HepG2 (cell line): ENCODE measurements around the gene ESRP2. TPM values are rescaled to one million over a fixed set of nuclear protein-coding genes. Genes with fewer than 3 reads are reported as not detected.

Experiments
- DPF2 ChIP-seq: sonication (generic); formaldehyde crosslinking; IDR thresholded peaks from 2 replicates; pipeline ENCODE4 v1.4.0; 2020; ENCODE audit warnings: mild to moderate bottlenecking, low read depth, missing genetic modification reagents, borderline replicate concordance
- FOXJ3 ChIP-seq: sonication (generic); formaldehyde crosslinking; IDR thresholded peaks from 2 replicates; pipeline ENCODE4 v1.4.0; 2020; ENCODE audit warnings: missing genetic modification reagents, mild to moderate bottlenecking, borderline replicate concordance
- GABPA ChIP-seq, 2 experiments: IDR thresholded peaks; 2 replicates each; pipeline ENCODE4 v1.6.1; 2011 to 2016; ENCODE audit warnings: low read depth in 2 of 2, low read length in 1 of 2, missing biosample characterization in 1 of 2, missing genetic modification characterization in 1 of 2
- GPN1 ChIP-seq: sonication (generic); formaldehyde crosslinking; IDR thresholded peaks from 2 replicates; pipeline ENCODE4 v1.5.1; 2020; ENCODE audit warnings: missing genetic modification reagents, borderline replicate concordance
- GZF1 ChIP-seq: sonication (generic); formaldehyde crosslinking; IDR thresholded peaks from 2 replicates; pipeline ENCODE4 v1.5.1; 2020; ENCODE audit warnings: mild to moderate bottlenecking, missing genetic modification reagents
- NR2F2 ChIP-seq: IDR thresholded peaks from 2 replicates; pipeline ENCODE4 v1.6.1; 2012; ENCODE audit warnings: low read depth, inconsistent platforms, borderline replicate concordance
- PRMT3 ChIP-seq: sonication (generic); formaldehyde crosslinking; IDR thresholded peaks from 2 replicates; pipeline ENCODE4 v1.8.1; 2022; ENCODE audit warnings: low read depth, mild to moderate bottlenecking, moderate library complexity, missing genetic modification reagents, borderline replicate concordance
- RBAK ChIP-seq: sonication (generic); formaldehyde crosslinking; IDR thresholded peaks from 2 replicates; pipeline ENCODE4 v1.5.1; 2020; ENCODE audit warnings: mild to moderate bottlenecking, missing genetic modification reagents
- SETDB1 ChIP-seq: sonication (generic); formaldehyde crosslinking; IDR thresholded peaks from 2 replicates; pipeline ENCODE4 v1.5.1; 2020; ENCODE audit warnings: missing genetic modification reagents, mild to moderate bottlenecking, borderline replicate concordance
- TBX3 ChIP-seq: fragments of 450-650 bp; IDR thresholded peaks from 2 replicates; pipeline ENCODE4 v1.6.1; 2017; ENCODE audit warnings: antibody characterized with exemption, mild to moderate bottlenecking, inconsistent platforms, borderline replicate concordance
- TCF12 ChIP-seq, 2 experiments: fragments of 450-650 bp in 1 of 2; sonication (generic) in 1 of 2; formaldehyde crosslinking in 1 of 2; IDR thresholded peaks; 2 replicates each; pipeline versions ENCODE4 v1.6.1 to v1.8.0; 2017 to 2022; ENCODE audit warnings: antibody characterized with exemption in 1 of 2, mild to moderate bottlenecking in 1 of 2, missing genetic modification reagents in 1 of 2, moderate library complexity in 1 of 2
- ZFP36L2 ChIP-seq: sonication (generic); formaldehyde crosslinking; IDR thresholded peaks from 2 replicates; pipeline ENCODE4 v1.4.0; 2020; ENCODE audit warnings: missing genetic modification reagents
- ZFP90 ChIP-seq: sonication (generic); formaldehyde crosslinking; IDR thresholded peaks from 2 replicates; pipeline ENCODE4 v1.8.0; 2022; ENCODE audit warnings: missing genetic modification reagents, mild to moderate bottlenecking, inconsistent platforms, borderline replicate concordance
- ZNF17 ChIP-seq: sonication (generic); formaldehyde crosslinking; IDR thresholded peaks from 2 replicates; pipeline ENCODE4 v1.5.0; 2020; ENCODE audit warnings: mild to moderate bottlenecking, missing genetic modification reagents
- ZNF230 ChIP-seq: sonication (generic); formaldehyde crosslinking; IDR thresholded peaks from 2 replicates; pipeline ENCODE4 v1.4.0; 2020; ENCODE audit warnings: mild to moderate bottlenecking, missing genetic modification reagents
- ZNF260 ChIP-seq: sonication (generic); formaldehyde crosslinking; IDR thresholded peaks from 2 replicates; pipeline ENCODE4 v1.4.0; 2020; ENCODE audit warnings: missing genetic modification reagents, low read depth, mild to moderate bottlenecking, borderline replicate concordance
- ZNF383 ChIP-seq: sonication (generic); formaldehyde crosslinking; IDR thresholded peaks from 2 replicates; pipeline ENCODE4 v1.4.0; 2020; ENCODE audit warnings: missing genetic modification reagents, mild to moderate bottlenecking, borderline replicate concordance
- ZNF530 ChIP-seq: sonication (generic); formaldehyde crosslinking; IDR thresholded peaks from 2 replicates; pipeline ENCODE4 v1.5.0; 2020; ENCODE audit warnings: low read depth, mild to moderate bottlenecking, missing genetic modification reagents
- ZNF614 ChIP-seq: IDR thresholded peaks from 2 replicates; pipeline ENCODE4 v1.6.1; 2018; ENCODE audit warnings: missing biosample characterization, missing genetic modification reagents, inconsistent platforms, borderline replicate concordance
- ZNF652 ChIP-seq: IDR thresholded peaks from 2 replicates; pipeline ENCODE4 v1.6.1; 2016; ENCODE audit warnings: low read depth, borderline replicate concordance
- ZNF746 ChIP-seq: sonication (generic); formaldehyde crosslinking; IDR thresholded peaks from 2 replicates; pipeline ENCODE4 v1.8.0; 2022; ENCODE audit warnings: mild to moderate bottlenecking, missing genetic modification reagents
- polyA plus RNA-seq, 8 experiments: library from polyadenylated mRNA; depleted of rRNA in 3 of 8; stranded (reverse) in 7 of 8; unstranded in 1 of 8; fragments of >200 nt; fragmentation: Illumina TruSeq in 4 of 8; extraction: Trizol in 4 of 8; gene quantifications; 2 replicates each; pipeline versions ENCODE4 v1.2.1 to v1.2.3, GENCODE V29; 2011 to 2016; ENCODE audit warnings: low read depth in 4 of 8, missing spikeins in 1 of 8, mixed read lengths in 1 of 8; ENCODE audit not compliant: insufficient read depth in 1 of 8
- total RNA-seq, 5 experiments: library from RNA; depleted of rRNA; stranded (reverse); fragments of >200 nt; fragmentation: Illumina TruSeq; extraction: Trizol; gene quantifications; 2 replicates each; pipeline ENCODE4 v1.2.3, GENCODE V29; 2016; ENCODE audit warnings: low read depth in 1 of 5
- TF ChIP-seq, protein P1 (sequence below): sonication (generic); formaldehyde crosslinking; IDR thresholded peaks from 2 replicates; pipeline ENCODE4 v1.5.0; 2020; ENCODE audit warnings: missing genetic modification reagents
- TF ChIP-seq, protein P2 (sequence below): sonication (generic); formaldehyde crosslinking; IDR thresholded peaks from 2 replicates; pipeline ENCODE4 v1.5.0; 2020; ENCODE audit warnings: missing genetic modification reagents, mild to moderate bottlenecking, borderline replicate concordance
- TF ChIP-seq, protein P3 (sequence below): sonication (generic); formaldehyde crosslinking; IDR thresholded peaks from 2 replicates; pipeline ENCODE4 v1.5.1; 2020; ENCODE audit warnings: mild to moderate bottlenecking, missing genetic modification reagents, borderline replicate concordance
- TF ChIP-seq, protein P4 (sequence below): sonication (generic); formaldehyde crosslinking; IDR thresholded peaks from 2 replicates; pipeline ENCODE4 v1.4.0; 2020; ENCODE audit warnings: mild to moderate bottlenecking, low read depth, missing genetic modification reagents

The ESRP2 gene
- total and polyA plus RNA-seq, 2 of the 13 experiments (the other 11 are each of a cell fraction or from before 2014, with no cell fraction given): 21.1 to 32.4 TPM

DNA sequence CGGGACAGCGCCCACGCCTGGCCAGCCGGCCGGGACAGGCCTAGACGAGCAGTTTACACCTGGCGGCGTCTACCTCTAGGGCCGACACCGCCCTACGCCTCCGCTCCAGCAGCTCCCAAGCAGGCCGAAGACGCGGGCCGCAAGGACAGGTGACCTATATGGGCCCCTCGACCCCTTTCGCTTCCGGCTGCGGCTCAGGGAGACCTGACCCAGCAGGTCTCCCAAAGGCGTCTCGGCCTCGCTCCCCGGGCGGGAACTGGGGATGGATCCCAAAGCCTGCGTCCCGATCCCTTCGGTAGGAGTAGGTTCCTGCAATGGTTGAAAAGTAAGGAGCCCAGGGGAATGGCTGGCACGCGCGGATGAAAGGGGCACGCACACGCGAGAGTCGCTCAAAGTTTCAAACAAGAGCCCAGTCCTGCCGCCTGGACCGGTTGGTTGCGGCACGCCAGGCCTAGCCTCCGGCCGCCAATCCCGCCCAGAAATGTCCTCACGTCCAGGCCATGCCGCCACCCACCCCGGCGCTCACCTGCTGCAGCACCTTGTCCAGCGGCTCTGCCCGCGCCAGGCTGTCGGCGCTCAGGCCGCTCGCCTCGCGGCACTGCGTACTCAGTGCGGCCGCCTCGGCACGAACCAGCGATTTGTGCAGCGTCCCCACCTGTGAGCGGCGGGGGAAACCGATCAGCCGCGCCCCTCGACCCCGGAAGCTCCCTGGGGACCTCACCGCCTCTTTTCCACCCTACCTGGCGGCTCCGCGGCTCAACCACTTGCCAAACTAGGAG lies 630 bp downstream of the ESRP2 start (continued):
- TF ChIP-seq TCF12 (IDR thresholded peaks at IDR 0.05) (no peak), TCF12 (CRISPR knock-in tag; IDR thresholded peaks at IDR 0.05) (no peak), TBX3 (no peak), GABPA (IDR thresholded peaks at IDR 0.05; ENCODE audit: low read depth, low read length) (no peak), GABPA (CRISPR knock-in tag; IDR thresholded peaks at IDR 0.05; ENCODE audit: low read depth) (no peak), ZNF17 (no peak), GZF1 (CRISPR knock-in tag) (0 out of 2 replicates have a peak, but pooled peaks have one; percentile 22), SETDB1 (no peak), FOXJ3 (CRISPR knock-in tag) (no peak), DPF2 (CRISPR knock-in tag) (no peak), ZNF746 (CRISPR knock-in tag) (no peak), ZNF383 (no peak; the same call in 1 of the 2 replicates), NR2F2 (no peak), ZNF614 (CRISPR knock-in tag) (no peak), ZFP36L2 (CRISPR knock-in tag) (no peak), RBAK (CRISPR knock-in tag) (no peak; the same call in 1 of the 2 replicates), ZNF530 (no peak), ZNF652 (CRISPR knock-in tag) (no peak), GPN1 (CRISPR knock-in tag) (no peak), ZFP90 (CRISPR knock-in tag) (no peak), PRMT3 (CRISPR knock-in tag) (peak; percentile 23), ZNF230 (no peak), ZNF260 (CRISPR knock-in tag) (no peak)
- TF ChIP-seq, protein P1, sequence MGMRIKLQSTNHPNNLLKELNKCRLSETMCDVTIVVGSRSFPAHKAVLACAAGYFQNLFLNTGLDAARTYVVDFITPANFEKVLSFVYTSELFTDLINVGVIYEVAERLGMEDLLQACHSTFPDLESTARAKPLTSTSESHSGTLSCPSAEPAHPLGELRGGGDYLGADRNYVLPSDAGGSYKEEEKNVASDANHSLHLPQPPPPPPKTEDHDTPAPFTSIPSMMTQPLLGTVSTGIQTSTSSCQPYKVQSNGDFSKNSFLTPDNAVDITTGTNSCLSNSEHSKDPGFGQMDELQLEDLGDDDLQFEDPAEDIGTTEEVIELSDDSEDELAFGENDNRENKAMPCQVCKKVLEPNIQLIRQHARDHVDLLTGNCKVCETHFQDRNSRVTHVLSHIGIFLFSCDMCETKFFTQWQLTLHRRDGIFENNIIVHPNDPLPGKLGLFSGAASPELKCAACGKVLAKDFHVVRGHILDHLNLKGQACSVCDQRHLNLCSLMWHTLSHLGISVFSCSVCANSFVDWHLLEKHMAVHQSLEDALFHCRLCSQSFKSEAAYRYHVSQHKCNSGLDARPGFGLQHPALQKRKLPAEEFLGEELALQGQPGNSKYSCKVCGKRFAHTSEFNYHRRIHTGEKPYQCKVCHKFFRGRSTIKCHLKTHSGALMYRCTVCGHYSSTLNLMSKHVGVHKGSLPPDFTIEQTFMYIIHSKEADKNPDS (CRISPR knock-in tag): peak; percentile 41; the same call in 1 of the 2 replicates
- TF ChIP-seq, protein P2, sequence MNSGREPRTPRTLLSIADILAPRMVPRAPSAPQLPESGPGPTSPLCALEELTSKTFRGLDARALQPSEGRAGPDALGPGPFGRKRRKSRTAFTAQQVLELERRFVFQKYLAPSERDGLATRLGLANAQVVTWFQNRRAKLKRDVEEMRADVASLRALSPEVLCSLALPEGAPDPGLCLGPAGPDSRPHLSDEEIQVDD (CRISPR knock-in tag): no peak; the same call in 1 of the 2 replicates
- TF ChIP-seq, protein P3, sequence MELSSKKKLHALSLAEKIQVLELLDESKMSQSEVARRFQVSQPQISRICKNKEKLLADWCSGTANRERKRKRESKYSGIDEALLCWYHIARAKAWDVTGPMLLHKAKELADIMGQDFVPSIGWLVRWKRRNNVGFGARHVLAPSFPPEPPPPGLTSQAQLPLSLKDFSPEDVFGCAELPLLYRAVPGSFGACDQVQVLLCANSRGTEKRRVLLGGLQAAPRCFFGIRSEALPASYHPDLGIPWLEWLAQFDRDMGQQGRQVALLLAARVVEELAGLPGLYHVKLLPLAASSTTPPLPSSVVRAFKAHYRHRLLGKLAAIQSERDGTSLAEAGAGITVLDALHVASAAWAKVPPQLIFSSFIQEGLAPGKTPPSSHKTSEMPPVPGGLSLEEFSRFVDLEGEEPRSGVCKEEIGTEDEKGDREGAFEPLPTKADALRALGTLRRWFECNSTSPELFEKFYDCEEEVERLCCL (CRISPR knock-in tag): no peak
- TF ChIP-seq, protein P4, sequence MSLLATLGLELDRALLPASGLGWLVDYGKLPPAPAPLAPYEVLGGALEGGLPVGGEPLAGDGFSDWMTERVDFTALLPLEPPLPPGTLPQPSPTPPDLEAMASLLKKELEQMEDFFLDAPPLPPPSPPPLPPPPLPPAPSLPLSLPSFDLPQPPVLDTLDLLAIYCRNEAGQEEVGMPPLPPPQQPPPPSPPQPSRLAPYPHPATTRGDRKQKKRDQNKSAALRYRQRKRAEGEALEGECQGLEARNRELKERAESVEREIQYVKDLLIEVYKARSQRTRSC (CRISPR knock-in tag): 0 out of 2 replicates have a peak, but pooled peaks have one; percentile 26
